IMR-90 (cell line): ENCODE results near the gene NRIP2. TPM values are rescaled to one million over a fixed set of nuclear protein-coding genes. Genes with fewer than 3 reads are reported as not detected.

ENCODE experiments used
- ATAC-seq: fragments of 200-7000 bp; cut with Tn5 transposase; 2 replicates; pipeline ENCODE4 v1.9.1; 2020; ENCODE audit warnings: low read depth, mild to moderate bottlenecking, moderate library complexity
- BruUV-seq: library from RNA; stranded (reverse); fragments of 400-500 nt; replicated peaks from 2 replicates; lab custom pipeline; 2021; lab: Mats Ljungman, UMichigan
- CTCF ChIA-PET: fragments of 300-600 bp; formaldehyde crosslinking; extraction: SDS; loops from one replicate; lab custom pipeline; 2021; ENCODE audit warnings: antibody characterized with exemption; lab: Yijun Ruan, JAX
- POLR2A ChIA-PET: fragments of 300-600 bp; sonication (Branson Sonifier 250); formaldehyde crosslinking; loops from one replicate; lab custom pipeline; 2022; ENCODE audit warnings: antibody characterized with exemption; ENCODE audit not compliant: unreplicated experiment; lab: Charles Lee
- DNase-seq: peaks from one replicate; pipeline ENCODE4 v3.0.0; 2013
- H2AFZ ChIP-seq: replicated peaks from 2 replicates; pipeline ENCODE3; 2013; ENCODE audit warnings: low read length, mild to moderate bottlenecking; ENCODE audit not compliant: poor library complexity
- H2AK5ac ChIP-seq: 2 replicates; pipeline ENCODE4 v1.6.1; 2013; ENCODE audit warnings: low read depth, low read length, inconsistent platforms
- H2AK9ac ChIP-seq: replicated peaks from 2 replicates; pipeline ENCODE3; 2013; ENCODE audit warnings: mild to moderate bottlenecking, low read depth, low read length, moderate library complexity; ENCODE audit not compliant: poor library complexity
- H2BK120ac ChIP-seq: 2 replicates; pipeline ENCODE4 v1.6.1; 2013; ENCODE audit warnings: low read depth, low read length, inconsistent platforms
- H2BK15ac ChIP-seq: 3 replicates; pipeline ENCODE4 v1.6.1; 2013; ENCODE audit warnings: low read depth, low read length, inconsistent platforms
- H2BK20ac ChIP-seq: 2 replicates; pipeline ENCODE4 v1.6.1; 2013; ENCODE audit warnings: low read depth, mild to moderate bottlenecking, inconsistent platforms, low read length, moderate library complexity
- H2BK5ac ChIP-seq: 2 replicates; pipeline ENCODE4 v1.6.1; 2013; ENCODE audit warnings: mild to moderate bottlenecking, low read depth, low read length, inconsistent platforms; ENCODE audit not compliant: poor library complexity, severe bottlenecking
- H3K14ac ChIP-seq: replicated peaks from 2 replicates; pipeline ENCODE4 v1.6.1; 2013; ENCODE audit warnings: low read depth, low read length, inconsistent platforms
- H3K18ac ChIP-seq: 2 replicates; pipeline ENCODE4 v1.6.1; 2013; ENCODE audit warnings: low read depth, low read length, control low read depth
- H3K23ac ChIP-seq: 2 replicates; pipeline ENCODE4 v1.6.1; 2013; ENCODE audit warnings: low read depth, low read length, inconsistent platforms
- H3K27ac ChIP-seq: 2 replicates; pipeline ENCODE4 v1.5.1; 2013; ENCODE audit warnings: mild to moderate bottlenecking, control low read depth, low read length; ENCODE audit not compliant: insufficient read depth
- H3K27me3 ChIP-seq: 2 replicates; pipeline ENCODE4 v1.6.1; 2013; ENCODE audit warnings: low read length; ENCODE audit not compliant: control insufficient read depth, insufficient read depth
- H3K36me3 ChIP-seq: 2 replicates; pipeline ENCODE4 v1.6.1; 2013; ENCODE audit warnings: low read length, mixed read lengths; ENCODE audit not compliant: control insufficient read depth, insufficient read depth
- H3K4ac ChIP-seq: 2 replicates; pipeline ENCODE4 v1.6.1; 2013; ENCODE audit warnings: low read depth, low read length, inconsistent platforms
- H3K4me1 ChIP-seq: 2 replicates; pipeline ENCODE4 v1.6.1; 2013; ENCODE audit warnings: low read length, mixed read lengths; ENCODE audit not compliant: control insufficient read depth, insufficient read depth
- H3K4me2 ChIP-seq: 2 replicates; pipeline ENCODE4 v1.6.1; 2013; ENCODE audit warnings: low read depth, mild to moderate bottlenecking, control low read depth, low read length, moderate library complexity
- H3K4me3 ChIP-seq: 2 replicates; pipeline ENCODE4 v1.5.1; 2013; ENCODE audit warnings: low read depth, mild to moderate bottlenecking, control low read depth, low read length, moderate library complexity; ENCODE audit not compliant: insufficient read depth
- H3K56ac ChIP-seq: 2 replicates; pipeline ENCODE4 v1.6.1; 2013; ENCODE audit warnings: low read length, inconsistent platforms; ENCODE audit not compliant: insufficient read depth; ENCODE audit errors: extremely low read depth
- H3K79me1 ChIP-seq, 2 experiments: 2 replicates each; pipeline ENCODE4 v1.6.1; 2013; ENCODE audit warnings: low read length in 2 of 2, inconsistent platforms in 1 of 2, low read depth in 1 of 2
- H3K9ac ChIP-seq: 2 replicates; pipeline ENCODE4 v1.6.1; 2013; ENCODE audit warnings: low read depth, low read length, control low read depth
- H3K9me1 ChIP-seq: 2 replicates; pipeline ENCODE4 v1.6.1; 2013; ENCODE audit warnings: low read length, inconsistent platforms; ENCODE audit not compliant: insufficient read depth
- H3K9me3 ChIP-seq: 2 replicates; pipeline ENCODE4 v1.6.1; 2013; ENCODE audit warnings: low read length; ENCODE audit not compliant: control insufficient read depth, insufficient read depth
- H4K20me1 ChIP-seq: 2 replicates; pipeline ENCODE4 v1.6.1; 2013; ENCODE audit warnings: low read length, inconsistent platforms; ENCODE audit not compliant: insufficient read depth
- H4K5ac ChIP-seq: 2 replicates; pipeline ENCODE4 v1.6.1; 2013; ENCODE audit warnings: mild to moderate bottlenecking, low read depth, low read length, control low read depth
- H4K8ac ChIP-seq, 2 experiments: 2 replicates each; pipeline ENCODE4 v1.6.1; 2013; ENCODE audit warnings: low read depth in 2 of 2, low read length in 2 of 2, control low read depth in 1 of 2, inconsistent platforms in 1 of 2
- H4K91ac ChIP-seq: 2 replicates; pipeline ENCODE4 v1.6.1; 2013; ENCODE audit warnings: low read depth, low read length, inconsistent platforms; ENCODE audit not compliant: insufficient read depth
- FOS ChIP-seq: fragments of 150-350 bp; IDR thresholded peaks from 2 replicates; pipeline ENCODE4 v1.6.1; 2016; ENCODE audit warnings: low read depth, low read length
- SMC3 ChIP-seq: fragments of 150-350 bp; IDR thresholded peaks from 2 replicates; pipeline ENCODE4 v1.6.1; 2016; ENCODE audit warnings: low read depth, mild to moderate bottlenecking, antibody characterized with exemption, low read length, moderate library complexity
- WGBS, 2 experiments: methylation state at CpG; one replicate each; pipeline versions ENCODE4 v1.1.5 to v1.1.7; 2013; ENCODE audit warnings: missing lambda C conversion rate in 2 of 2; ENCODE audit not compliant: insufficient read length in 1 of 2; ENCODE audit errors: extremely low coverage in 2 of 2; 5-methylcytosine and 5-hydroxymethylcytosine counted together
- dilution Hi-C: fragments of 300-500 bp; cut with HindIII; formaldehyde crosslinking; loops from one replicate; pipeline ENCODE4 v1.14.3; 2018; ENCODE audit warnings: low sequenced_read_pairs; ENCODE audit not compliant: unreplicated experiment
- in situ Hi-C: fragments of 300-500 bp; cut with MboI; formaldehyde crosslinking; loops from 3 replicates; pipeline ENCODE4 v1.14.3; 2019; ENCODE audit warnings: low sequenced_read_pairs, inconsistent platforms, mixed read lengths
- intact Hi-C: fragments of 100-400 bp; cut with micrococcal nuclease; formaldehyde crosslinking; loops from 2 replicates; pipeline ENCODE4 v1.10.0; 2022
- polyA plus RNA-seq, 3 experiments: library from polyadenylated mRNA; depleted of rRNA; stranded (reverse); fragments of >200 nt; gene quantifications; 2 replicates each; pipeline ENCODE4 v1.2.3, GENCODE V29; 2012; ENCODE audit warnings: low replicate concordance in 1 of 3
- total RNA-seq: library from RNA; depleted of rRNA; stranded (reverse); fragments of >200 nt; gene quantifications from 2 replicates; pipeline ENCODE4 v1.2.3, GENCODE V29; 2012
- TF ChIP-seq, protein P1 (sequence below): fragments of 150-350 bp; IDR thresholded peaks from 2 replicates; pipeline ENCODE4 v1.6.1; 2017; ENCODE audit warnings: mild to moderate bottlenecking, antibody characterized with exemption, low read length, low read depth

NRIP2 gene
- total and polyA plus RNA-seq, 2 of the 4 experiments (the other 2 are of a cell fraction) = 0.18 to 0.27 TPM

DNA sequence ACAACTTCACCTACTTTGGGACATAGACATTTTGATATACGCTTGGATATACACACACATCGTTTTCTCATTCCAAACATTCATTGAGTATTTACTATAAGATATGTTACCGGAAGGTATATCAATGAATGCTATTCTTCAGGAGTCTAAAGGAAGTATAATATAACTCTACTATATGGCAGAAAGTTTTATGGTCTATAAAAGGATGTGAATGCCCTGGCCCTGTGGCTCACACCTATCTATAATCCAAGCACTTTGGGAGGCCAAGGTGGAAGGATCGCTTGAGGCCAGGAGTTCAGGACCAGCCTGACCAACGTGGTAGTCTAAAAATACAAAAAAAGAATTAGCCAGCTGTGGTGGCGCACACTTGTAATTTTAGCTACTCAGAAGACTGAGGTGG is 5.6 kb downstream of the NRIP2 start:
- H3K9ac ChIP-seq = no peak overlapping the region
- no peak overlapping the region for H3K23ac ChIP-seq
- H3K18ac ChIP-seq = no peak overlapping the region
- no peak overlapping the region for H2BK120ac ChIP-seq
- no peak overlapping the region for H2AK9ac ChIP-seq
- no peaks in the 10 kb centered on the region for H4K20me1 ChIP-seq
- H2BK5ac ChIP-seq = no peak overlapping the region
- intact Hi-C loops (no loop called here), in situ Hi-C loops (no loop called here), dilution Hi-C loops (no loop called here)
- ATAC-seq (no peak), DNase-seq (no peak)
- H3K9me3 ChIP-seq = no peaks in the 10 kb centered on the region
- H2AFZ ChIP-seq = no peak overlapping the region
- POLR2A ChIA-PET = no interaction called here
- 80% methylated on average over 2 of the region's 6 CpGs; no CpG with 5 or more reads in 1 of the 2 experiments for WGBS, 2 experiments
- H3K4me2 ChIP-seq = no peak overlapping the region
- no peak overlapping the region for H3K56ac ChIP-seq
- H2AK5ac ChIP-seq = no peak overlapping the region
- H2BK15ac ChIP-seq = no peak overlapping the region
- TF ChIP-seq, protein P1, sequence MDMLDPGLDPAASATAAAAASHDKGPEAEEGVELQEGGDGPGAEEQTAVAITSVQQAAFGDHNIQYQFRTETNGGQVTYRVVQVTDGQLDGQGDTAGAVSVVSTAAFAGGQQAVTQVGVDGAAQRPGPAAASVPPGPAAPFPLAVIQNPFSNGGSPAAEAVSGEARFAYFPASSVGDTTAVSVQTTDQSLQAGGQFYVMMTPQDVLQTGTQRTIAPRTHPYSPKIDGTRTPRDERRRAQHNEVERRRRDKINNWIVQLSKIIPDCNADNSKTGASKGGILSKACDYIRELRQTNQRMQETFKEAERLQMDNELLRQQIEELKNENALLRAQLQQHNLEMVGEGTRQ = no peak
- no peak for TF ChIP-seq FOS
- no peak for TF ChIP-seq SMC3
- no peak overlapping the region for H2BK20ac ChIP-seq
- H3K79me1 ChIP-seq = no peaks in the 10 kb centered on the region
- no peak overlapping the region for H3K27ac ChIP-seq
- CTCF ChIA-PET = no interaction called here
- H3K4me1 ChIP-seq = no peaks in the 10 kb centered on the region
- BruUV-seq = no TSS peak
- H4K91ac ChIP-seq = no peak overlapping the region
- H3K27me3 ChIP-seq = no peaks in the 10 kb centered on the region
- no peak overlapping the region for H3K4me3 ChIP-seq
- no peak overlapping the region for H4K8ac ChIP-seq
- H3K14ac ChIP-seq = no peak overlapping the region
- no peak overlapping the region for H4K5ac ChIP-seq
- H3K9me1 ChIP-seq = 0 out of 2 replicates have a peak, but pooled peaks cover 2% of the 10 kb centered on the region
- no peak overlapping the region for H3K4ac ChIP-seq
- peaks cover 36% of the 10 kb centered on the region for H3K36me3 ChIP-seq
